GM19193 (cell line): ENCODE data around the gene DAPK1.

ENCODE experiments used
- POLR2A ChIP-seq: IDR thresholded peaks from 4 replicates; pipeline ENCODE4 v1.6.1; 2011; ENCODE audit not compliant: insufficient read depth, insufficient read length; ENCODE audit errors: extremely low read depth

The DAPK1 gene

DNA sequence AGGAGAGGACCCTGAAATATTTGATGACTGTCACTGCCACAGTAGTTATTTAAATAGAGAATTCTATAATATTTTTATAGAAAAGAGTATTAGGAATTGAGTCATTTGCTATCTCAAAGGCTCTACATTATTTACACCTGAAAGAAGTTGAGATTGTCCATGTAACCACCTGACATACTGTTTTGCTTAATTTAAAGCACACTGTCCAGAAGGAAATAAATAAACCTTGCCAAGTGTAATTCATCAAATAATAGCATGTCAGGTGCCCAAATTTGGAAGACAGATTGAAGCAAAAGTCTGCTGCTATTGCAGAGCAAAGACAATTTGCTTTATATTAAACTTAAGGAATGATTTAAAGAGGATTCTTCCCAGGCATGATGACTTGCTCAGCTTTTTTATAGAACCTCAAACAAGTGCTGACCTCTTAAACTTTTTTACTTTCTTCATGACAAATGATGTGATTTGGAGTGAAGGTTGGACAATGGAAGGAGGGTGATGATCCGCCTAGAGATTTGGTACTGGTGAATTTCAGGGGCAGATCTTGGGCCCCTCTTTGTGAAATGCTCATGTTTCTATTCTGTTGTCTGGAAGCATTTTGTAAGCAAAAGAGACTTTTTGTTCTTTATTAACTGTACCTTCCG is 65.0 kb downstream of the DAPK1 start:
- TF ChIP-seq POLR2A = no peak

DNA sequence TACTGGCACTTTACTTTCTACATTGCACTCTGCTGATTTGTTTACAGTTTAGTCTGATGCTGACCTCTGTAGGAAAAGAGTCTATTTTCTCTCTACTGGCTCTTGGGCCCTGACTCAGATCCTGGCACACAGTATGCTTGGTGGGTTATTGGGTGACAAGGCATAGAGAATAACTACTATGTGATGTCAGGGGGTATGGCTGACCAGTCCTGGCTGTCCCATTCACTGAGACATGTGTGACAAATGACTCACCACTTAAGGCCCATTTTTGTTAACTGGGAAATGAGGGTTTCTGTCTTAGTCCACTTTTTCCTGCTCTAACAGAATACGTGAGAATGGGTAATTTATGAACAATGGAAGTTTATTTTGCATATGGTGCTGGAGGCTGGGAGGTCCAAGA is 66.4 kb downstream of the DAPK1 start:
- TF ChIP-seq POLR2A = no peak

- no peak for TF ChIP-seq POLR2A
These were observed 67.1 kb downstream of the DAPK1 start for GRCh38 chr9:87564791-87565241.

DNA sequence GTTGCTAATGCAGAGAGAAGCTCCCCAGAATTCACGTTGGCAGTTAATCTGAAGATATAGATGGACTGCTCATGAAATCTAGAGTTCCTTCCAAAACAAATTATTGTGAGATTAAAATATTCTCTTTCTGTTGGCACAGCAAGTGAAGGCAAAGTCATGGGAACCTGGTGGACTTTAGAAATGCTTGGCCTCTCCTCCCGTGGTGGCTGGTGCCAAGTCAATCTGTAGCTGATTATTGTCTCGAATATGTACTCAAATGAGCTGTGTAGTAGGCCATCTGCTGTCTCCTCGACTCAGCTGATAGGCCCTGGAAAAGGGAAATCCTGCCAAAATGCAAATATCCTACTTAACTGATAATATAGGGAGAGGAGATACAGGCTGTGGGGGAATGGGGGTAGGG is 69.3 kb downstream of the DAPK1 start:
- no peak for TF ChIP-seq POLR2A

DNA sequence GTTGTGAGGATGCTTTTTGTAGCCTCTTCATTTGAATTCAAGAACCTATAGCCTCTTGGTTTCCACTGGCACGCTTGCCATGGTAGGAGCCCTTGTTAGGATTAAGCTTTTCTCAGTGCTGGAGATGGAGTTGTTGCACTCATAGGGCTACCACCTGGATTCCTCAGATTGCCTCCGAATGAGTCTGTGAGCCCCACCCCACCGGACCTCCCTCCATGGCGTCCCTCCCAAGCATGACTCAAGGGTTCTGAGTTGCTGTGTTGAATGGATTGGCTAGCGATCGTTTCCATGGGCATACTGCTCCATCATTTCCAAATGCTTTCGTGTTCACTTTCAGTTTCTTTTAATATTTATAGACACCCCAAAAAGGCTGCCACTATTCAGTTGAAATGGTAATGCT is 69.9 kb downstream of the DAPK1 start:
- TF ChIP-seq POLR2A = no peak

- TF ChIP-seq POLR2A = no peak
These were observed 70.3 kb downstream of the DAPK1 start for GRCh38 chr9:87567983-87568382.

DNA sequence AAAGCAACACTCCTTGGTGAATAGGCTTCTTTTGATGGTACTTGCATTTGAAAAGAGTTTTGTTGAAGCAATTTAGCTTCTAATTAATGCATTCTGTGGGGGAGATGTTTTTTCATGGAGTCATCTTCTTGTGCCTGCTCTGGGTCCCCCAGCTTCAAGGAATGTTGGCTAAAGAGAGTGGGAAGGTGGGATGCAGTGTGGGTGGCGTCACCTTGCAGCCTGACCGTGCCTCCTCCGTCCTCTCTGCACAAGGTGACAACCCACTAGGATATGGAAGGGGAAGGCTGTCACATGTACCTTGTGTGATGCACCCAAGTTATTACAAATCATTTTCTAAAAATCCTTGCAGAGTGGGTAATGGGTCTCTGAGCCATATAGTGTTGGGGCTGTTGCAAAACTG is 70.7 kb downstream of the DAPK1 start:
- no peak for TF ChIP-seq POLR2A

DNA sequence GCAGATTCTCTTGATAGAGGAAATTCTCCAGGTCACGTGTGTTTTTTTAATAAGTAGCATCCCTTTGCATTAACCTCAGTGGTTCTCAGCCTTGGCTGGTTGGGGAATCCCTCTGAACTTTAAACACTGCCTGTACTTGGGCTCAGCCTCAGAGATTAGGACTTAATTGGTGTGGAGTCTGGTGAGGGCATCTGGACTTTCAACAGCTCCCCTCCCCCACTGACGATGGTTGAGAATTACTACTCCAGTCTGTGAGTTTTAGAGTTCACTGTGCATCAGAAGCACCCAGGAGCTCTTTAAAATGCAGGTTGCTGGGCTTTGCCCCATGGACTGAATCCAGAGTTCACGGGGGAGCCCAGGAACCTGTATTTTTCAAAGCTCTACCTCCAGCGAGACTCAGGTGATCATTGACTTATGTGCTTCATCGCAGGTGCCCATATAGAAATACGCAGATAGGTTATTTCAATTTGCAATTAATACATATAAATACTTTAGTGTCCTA is 71.4 kb downstream of the DAPK1 start:
- TF ChIP-seq POLR2A = no peak

- TF ChIP-seq POLR2A = no peak
These were observed 71.9 kb downstream of the DAPK1 start for GRCh38 chr9:87569518-87569917.

DNA sequence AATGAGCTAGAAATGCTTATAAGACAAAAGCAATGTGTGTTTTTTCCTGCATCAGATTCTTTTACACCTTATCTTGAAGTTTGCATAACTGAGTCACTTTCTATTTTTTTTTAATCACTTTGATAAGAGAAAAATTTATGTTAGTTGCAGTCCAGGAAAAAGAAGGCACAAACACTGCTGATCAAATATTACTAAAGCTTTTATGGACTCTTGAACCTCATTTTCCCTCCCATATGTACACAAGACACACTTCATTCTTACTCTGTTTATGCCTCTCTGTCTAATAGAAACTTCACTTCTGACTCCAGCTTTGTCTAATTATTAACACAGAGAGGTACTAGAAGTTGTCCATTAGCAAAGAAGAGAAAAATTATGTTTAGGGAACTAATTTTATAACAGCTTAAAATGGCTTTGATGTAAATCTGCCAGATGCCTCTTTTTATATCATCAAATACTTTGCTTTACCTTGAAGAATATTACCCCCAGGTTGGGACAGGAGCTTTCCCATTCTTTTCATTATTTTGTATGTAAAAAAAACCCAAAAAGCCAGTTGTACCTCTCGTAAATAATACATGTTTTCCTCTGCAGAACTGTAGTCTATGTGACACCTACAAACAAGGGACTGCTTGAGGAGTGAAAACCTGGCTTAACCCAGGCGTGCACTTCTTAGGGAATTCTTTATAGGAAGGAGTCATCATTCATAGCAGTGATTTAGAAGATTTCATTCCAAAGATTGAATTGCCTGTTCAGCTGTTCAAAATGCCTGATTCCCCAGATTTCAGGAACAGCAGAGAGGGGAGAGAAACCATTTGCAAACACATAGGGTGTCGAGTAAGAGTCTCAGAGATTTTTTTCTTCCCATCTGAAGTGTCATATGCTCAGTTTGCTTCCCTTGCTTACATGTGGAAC is 72.6 kb downstream of the DAPK1 start:
- no peak for TF ChIP-seq POLR2A

GRCh38 chr9:87572719-87573118 is 75.1 kb downstream of the DAPK1 start:
- TF ChIP-seq POLR2A = no peak

GRCh38 chr9:87573841-87574342 is 76.2 kb downstream of the DAPK1 start:
- no peak for TF ChIP-seq POLR2A

DNA sequence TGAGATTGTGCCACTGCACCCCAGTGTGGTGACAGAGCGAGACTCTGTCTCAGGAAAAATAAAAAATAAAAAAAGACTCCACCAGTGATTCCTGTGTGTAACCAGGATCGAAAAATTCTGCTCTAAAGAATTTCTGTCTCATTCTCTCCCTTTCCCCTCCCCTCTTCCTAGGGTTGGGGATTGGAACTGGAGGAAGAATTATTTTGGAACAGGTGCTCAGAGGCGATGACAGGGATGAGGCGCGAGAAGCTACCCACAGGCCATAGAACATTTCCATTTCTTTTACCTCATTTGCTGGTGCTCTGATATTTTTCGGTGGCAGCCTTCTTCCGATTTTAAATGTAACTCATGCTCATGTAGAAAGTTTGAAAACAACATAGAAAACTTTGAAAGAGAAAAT is 80.1 kb downstream of the DAPK1 start:
- TF ChIP-seq POLR2A = no peak

GRCh38 chr9:87578625-87579024 is 81.0 kb downstream of the DAPK1 start:
- TF ChIP-seq POLR2A = no peak

DNA sequence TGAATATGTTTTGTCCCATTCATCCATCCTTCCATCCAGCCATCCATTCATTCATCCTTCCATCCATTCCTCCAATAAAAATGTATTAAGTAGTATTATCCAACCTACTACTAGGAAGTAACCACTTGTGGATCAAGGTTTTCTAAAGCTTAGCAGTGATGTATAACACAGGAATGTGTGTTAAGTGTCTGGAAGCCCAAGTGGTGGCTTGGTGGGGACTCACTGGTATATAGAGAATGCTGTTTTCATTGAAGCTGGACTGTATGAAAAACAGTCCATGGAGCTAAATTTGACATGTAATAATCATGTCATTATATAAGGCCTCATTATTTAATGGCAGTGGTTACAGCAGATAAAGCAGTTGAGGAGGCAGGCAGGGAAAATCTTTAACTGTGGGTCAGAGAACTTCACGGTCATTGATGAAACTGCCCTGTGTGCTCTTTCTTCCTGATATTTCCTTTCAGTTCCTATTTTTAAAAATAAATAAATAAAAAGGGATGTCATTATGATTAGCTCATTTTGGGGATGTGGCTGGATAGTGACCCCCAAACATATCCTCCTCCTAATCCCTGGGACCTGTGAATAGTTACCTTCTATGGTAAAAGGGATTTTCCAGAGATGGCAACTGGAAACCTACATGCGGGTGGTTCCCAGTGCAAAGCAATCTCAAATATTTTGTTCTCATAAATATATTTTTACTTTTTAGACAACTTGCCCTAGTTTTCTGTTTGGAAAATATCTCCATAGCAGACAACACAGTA is 82.3 kb downstream of the DAPK1 start:
- no peak for TF ChIP-seq POLR2A
